NCI-H128 (cell line): Measurements from ENCODE around the gene RPL31.
A peak's percentile ranks its signal among the peaks of the same experiment; 100 is the strongest.

Source experiments
- DNase-seq: peaks from one replicate; lab custom pipeline; 2025; ENCODE audit not compliant: unreplicated experiment; lab: John Stamatoyannopoulos, UW

The RPL31 gene

DNA sequence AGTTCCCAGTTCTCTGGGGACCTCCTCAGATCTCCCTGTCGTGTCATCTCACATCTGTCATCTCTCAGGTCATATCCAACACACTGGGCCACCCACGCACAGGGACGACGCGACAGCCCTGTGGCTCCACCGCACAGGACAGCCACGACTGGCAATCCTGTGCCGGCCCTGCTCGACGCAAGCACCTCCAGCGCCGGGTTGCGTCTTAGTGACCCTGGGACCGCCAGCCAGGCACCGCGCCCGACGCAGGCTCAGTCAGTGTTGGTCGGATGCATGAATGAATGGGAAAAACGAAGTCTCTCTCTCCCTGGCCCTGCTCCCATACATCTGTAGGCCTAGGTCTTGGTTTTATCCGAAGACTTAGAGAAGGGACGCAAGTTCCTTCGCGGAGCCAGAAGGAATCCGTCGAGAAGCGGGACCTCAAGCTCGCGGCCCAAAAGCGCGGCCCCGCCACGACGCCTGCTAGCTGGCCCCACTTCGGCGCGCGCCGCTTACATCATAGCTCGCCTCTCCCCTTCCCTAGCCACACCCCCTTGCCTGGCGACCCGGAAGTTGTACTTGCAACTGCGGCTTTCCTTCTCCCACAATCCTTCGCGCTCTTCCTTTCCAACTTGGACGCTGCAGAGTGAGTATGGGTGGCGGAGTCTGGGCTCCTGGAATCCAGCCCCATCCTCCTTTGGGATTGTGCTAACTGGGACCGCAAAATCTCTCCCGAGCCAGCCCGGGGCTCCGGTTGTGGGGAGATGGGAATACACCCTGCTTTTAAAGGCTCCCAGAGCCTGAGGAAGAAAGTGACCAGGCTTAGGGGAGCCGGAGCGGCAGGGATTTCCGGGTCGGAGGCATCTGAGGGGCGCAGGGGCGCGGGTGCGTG lies at the start of gene RPL31:
Gene RPL31, plus strand, starts transcription at position 599 of the 871 bp plus-strand sequence. CDS start 413 bp downstream, outside the sequence.
- peak; percentile 67 for DNase-seq

DNA sequence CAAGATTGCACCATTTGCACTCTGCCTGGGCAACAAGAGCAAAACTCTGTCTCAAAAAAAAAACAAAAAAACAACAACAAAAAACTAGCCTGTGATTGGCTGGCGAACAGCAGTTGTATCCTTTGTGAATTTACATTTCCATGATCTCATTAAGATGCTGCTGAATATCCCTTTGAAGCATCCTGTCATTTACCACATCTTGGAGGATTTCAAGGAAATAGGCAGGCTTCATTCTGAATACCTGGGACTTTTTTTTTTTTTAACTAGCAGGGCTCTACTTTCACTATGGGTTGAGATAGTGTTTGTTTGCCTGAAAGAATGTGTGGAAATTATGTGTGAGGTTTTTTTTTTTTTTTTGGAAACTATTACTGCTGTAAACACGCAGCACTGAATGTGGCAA lies 49.6 kb upstream of the RPL31 start:
- no peak for DNase-seq

DNA sequence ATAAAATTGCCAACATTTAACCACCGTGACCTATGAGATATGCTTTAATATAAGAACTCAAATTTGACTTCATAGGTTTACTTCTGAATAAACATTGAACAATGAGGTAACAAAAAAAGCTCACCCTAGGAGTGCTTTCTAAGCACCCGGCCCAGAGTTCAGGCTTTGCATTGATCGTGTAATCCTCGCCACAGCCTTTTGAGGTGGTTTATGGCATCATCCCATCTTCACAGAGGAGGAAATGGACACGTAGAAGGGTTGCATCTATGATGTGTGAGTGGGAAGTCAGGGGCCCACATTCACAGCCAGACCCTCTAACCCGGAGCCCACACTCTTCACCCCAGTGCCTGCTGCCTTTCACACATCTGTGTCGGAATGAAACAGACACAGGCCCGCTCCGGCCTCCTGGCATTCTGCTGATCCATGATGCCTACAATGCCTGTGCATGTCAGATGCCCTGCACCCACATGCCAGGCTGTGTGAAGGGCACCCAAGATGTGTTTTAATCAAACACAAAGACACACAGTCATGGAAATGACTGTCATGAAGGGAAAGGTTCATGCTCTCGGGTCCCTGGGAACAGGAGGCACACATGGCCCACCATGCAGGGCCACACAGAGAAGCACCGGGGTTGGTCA lies 48.6 kb upstream of the RPL31 start:
- no peak for DNase-seq

DNA sequence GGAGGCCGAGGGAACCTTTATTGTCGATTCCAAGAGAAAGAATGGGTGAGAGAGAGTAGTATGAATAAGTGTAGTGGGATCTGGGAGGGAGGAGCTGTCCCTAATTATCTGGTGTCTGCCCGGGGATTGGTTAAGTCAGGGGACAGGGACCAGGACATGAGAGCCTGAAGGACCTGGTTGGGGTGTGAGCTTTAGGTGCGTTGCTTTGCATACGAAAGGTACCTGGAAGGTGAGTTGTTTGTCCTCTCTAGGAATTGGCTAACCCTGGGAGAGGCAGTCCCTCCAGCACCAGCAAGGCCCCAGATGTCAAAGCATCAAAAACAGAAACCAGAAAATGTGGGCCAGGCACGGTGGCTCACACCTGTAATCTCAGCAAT lies 48.1 kb upstream of the RPL31 start:
- no peak for DNase-seq

DNA sequence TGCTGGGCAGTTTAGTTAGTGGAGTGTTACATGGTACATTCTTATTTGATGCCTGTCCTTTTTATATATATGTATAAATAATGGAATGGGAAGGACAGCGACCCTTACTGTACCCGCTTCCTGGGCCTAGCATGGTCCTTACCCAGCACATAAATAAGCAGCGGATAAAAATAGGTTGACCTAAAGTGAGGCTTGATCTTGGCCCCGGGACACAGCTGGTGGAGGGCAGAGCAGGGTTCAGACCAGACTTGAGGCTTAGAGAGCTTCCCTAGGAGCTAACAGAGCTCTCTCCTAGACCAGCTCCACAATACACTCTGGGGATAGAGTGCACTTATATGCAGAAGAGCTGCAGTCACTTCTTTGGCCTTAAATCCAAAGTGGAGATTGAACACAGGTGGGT lies 46.9 kb upstream of the RPL31 start:
- DNase-seq: no peak

DNA sequence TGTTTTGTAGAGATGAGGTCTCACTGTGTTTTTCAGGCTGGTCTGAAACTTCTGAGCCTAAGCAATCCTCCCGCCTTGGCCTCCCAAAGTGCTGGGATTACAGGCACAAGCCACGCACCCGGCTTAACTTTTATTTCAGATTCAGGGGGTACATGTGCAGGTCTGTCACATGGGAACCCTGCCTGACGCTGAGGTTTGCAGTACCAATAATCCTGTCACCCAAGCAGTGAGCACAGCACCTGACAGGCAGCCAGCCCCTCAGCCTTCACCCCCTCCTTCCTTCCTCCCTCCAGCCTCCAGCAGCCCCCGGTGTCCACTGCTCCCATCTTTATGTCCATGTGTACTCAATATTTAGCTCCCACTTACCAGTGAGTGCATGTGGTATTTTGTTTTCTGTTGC lies 46.0 kb upstream of the RPL31 start:
- DNase-seq: no peak

DNA sequence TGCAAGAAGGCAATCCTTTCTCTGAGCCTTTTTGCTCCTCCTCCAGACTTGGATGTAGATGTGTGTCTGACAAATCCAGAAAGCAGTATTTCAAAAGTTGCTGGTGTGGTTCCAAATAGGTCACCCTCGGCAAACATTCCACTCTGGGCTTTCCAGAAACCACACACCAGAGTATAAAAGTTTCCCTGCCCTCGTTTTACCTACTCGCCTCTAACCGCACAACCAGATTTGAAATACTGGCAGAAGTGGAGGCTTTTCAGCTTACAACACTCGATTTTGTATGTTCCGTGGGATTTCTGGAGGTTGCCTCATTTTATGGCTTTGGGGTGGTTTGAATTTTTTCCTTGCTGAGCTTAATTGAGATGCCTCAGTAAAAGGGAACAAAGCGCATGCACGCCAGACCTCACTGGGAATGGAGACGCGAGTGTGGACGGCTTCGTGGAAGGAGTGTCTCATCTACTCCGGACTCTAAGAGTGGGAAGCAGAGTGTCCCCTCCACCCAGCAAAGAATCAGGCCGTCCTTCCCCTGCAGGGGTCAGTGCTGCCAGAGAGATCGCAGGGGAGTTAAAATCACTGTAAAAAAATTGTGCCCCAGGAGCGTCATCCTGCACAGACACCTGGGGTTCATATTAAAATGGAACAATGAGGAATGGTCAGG lies 44.0 kb upstream of the RPL31 start:
- no peak for DNase-seq

DNA sequence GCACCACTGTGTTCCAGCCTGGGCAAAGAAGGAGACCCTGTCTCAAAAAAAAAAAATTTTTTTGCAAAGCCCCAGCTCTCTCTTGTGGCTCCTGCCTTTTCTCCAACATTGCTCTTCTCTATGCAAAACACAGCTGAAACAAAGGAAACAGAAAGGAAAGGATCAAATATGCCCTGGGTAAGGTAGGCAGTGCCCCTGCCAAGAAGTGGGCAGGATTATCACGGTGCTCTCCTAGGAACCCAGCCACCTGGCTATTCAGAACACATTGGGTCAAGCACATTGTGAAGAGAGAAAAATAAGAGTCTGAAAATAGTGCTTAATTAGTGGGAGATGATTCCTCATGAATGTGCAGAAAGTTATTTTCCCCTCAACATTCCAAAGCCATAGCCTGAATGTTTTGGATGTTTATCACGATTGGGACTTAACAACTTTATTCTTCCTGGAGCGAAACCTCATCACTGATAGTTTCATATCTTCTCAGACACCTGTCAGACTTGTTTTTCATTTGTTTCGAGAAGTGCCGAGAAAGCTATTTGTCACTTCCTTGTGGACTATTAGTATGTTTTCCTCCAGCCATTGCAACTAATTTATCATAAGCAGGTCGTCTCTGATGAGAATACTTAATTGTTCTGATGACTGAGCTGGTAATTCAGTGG lies 42.7 kb upstream of the RPL31 start:
- no peak for DNase-seq

DNA sequence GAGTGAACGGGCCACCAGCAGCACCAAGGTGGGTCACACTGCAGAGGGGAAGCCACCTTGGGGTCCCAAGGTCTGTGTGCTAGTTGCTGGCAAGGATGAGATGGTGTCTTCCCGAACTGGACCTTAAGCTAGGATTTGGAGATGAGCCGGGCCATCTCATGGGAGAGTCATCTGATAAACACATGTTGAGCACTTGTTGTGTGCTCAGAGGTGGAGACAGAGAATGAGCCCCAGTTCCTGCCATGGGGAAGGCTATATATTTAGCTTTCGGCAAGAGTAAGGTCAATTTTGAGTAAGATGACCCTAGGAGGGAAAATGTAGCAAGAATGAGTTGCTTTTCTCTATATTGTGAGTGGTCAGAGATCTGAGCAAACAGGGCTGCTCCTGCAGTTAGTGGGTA lies 41.4 kb upstream of the RPL31 start:
- DNase-seq: no peak

DNA sequence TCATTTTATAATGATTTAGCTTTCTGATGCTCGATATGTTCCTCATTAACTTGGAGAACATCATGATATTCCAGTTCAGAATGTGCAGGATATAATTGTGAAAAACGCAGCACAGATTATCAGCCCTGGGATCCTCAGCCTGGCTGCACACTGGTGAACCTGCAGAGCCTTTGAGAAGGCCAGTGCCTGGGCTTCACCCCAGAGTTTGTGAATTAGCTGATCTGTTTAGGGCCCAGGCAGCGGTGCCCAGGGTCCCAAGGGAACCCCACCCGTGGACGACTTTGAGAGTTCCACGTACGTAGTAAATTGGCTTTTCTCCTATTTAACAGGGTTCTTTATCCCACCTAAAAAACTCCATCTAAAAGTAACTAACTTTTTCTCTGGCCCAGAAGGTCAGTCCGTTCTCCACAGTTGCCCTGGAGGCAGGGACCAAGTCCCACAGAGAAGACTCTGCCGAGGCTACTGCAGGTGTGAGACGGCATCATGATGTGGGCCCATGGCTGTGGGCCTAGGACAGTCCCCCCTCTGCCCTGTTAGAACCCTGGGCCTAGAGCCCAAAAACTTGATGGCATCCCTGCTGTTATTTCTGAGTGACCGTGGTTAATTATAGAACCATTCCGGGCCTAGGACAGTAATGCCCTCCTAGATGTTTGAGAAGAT lies 39.6 kb upstream of the RPL31 start:
- DNase-seq: no peak

DNA sequence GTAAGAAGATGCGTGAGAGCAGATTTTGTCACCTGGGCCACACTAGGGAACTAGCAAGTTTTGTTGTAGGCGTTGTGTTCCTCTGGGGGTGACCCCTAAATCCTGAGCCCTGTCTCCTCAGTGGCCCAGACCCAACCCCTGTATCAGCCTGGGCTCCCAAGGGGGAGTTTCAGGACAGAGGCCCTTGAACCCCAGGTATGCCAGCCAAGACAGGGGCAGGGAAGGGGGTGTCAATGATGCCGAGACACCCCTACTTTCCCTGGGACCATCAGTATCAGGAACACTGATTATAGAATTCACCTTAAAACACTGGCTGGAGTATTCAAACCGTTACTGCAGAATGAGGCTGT lies 39.1 kb upstream of the RPL31 start:
- no peak for DNase-seq

DNA sequence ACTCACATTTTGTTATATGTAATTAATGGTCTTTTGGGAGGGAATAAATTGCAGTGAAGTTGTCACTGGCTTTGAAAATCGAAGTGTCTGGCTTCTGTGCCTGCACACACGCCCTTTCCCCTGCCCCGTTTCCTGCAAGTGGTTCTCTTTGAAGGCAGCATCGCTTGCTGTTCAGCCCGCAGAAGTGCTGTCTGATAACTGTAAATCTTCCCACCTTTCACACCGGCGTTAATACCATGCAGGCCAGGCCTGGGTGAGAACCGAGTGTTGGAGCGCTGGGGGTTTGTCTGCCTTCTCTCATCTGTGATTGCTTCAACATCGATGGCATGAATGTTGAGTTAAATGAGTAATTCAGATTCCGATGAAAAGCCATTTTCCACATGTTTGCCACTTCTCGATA lies 37.9 kb upstream of the RPL31 start:
- no peak for DNase-seq

DNA sequence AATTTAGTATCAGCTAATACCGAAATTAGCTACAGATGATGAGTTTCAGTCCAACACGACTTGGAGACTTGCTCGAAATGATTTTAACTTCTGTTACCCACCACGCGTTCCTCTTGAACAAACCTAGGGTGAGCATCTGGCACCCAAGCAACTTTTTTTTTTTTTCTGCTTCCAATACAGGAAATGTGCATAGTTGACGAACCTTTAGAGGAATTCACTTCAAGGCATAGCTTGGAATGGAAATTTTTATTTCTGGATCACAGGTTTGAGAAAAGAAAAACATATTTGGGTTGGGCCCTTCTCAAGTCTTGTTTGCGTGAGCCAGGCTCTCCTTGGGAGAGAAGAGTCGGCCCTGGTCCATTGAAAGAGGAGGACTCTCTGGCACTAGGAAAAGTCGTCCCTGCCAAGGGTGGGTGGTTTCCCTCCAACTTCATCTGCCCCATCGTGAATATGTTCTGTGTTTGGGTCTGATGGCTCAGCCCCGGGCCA lies 37.4 kb upstream of the RPL31 start:
- no peak for DNase-seq

DNA sequence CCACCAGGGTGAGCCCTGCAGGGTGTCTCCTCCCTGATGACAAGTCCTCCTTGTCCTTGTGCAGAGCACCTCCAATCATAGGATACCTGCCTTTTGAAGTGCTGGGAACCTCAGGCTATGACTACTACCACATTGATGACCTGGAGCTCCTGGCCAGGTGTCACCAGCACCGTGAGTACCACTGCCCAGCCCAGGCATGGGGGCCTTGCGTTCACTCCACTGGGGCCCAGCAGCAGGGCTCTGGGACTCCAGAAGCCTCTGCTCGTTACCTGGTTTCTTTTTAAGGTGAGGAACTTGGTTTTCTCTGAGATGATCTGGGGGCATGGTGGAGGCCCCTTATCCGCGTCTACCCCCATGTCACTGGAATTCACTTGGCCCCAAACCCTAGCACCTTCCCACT lies 36.5 kb upstream of the RPL31 start:
- no peak for DNase-seq

DNA sequence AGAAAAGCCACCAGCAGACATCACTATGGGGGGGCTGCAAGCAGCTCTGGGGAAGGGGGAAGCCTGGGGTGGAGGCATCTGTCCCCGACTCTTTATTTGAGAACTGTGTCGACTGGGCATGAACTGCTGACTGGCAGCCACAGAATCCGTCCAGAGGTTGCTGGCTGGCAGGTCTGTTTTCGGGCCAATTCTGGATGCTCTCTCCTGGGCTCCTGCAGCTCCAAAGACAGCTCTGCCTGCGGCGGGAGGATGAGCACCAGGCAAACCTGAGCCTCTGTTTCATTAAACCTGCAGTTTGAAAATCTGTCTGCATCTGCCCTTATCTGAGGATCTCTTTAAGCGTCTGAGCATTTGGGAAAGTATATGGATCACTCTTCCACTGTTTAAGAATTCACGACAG lies 34.4 kb upstream of the RPL31 start:
- DNase-seq: no peak

DNA sequence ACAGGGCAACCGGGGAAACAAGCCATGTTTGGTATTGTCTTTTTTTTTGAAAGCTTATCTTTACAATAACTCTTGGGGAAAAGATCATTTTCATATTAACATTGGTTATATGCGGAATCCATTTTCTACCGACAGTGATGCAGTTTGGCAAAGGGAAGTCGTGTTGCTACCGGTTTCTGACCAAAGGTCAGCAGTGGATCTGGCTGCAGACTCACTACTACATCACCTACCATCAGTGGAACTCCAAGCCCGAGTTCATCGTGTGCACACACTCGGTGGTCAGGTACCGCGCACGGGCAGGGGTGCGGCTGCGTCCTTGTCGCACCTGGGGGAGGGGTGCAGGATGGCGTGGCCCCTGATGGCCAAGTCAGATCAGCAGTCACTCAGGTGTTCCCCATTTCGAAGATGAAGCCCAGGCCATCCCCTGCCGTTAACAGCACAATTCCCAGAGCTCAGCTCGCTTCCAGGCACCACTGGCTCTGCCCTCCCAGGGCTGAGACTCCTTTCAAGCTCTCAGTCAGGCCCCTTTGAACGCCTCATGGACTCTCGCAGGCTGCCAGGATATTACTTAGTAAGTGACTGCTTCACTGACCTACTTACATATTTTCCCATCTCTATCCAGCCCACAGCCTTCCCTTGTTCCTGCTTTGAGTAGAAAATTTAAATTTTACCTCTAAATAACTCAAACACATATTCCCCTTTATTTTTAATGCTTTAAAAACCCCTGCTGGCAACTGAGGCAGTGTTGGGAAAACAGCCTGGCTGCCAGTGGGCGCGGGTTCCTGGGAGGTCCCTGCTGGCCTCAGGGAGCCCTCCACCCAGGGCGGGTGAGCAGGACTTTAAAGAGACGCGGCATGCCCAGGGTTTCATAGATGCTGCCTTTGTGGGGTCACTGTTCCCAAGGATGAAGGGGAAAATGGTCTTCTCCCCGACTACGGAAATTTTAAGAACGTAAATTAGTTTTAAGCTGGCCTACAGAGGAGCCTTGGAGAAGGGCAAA lies 33.6 kb upstream of the RPL31 start:
- DNase-seq: no peak

DNA sequence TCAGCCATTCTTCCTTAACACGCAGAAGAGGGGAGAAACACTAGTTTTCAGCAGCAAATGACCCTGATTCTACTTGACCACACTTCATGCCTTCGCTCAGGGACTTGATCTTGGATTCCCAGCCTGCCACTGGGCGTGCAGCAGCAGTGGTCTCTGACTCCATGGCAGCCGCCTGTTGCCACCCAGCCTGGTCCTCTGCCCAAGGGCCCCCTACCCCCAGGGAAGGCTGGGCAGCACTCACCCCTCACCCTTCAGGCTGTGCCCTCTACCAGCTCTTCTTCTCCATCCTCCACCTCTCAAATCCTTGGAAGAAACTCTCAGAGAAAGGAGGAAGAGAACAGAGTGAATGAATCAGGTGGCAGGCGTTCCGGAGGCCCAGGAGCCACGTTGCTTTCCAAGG lies 32.1 kb upstream of the RPL31 start:
- no peak for DNase-seq

DNA sequence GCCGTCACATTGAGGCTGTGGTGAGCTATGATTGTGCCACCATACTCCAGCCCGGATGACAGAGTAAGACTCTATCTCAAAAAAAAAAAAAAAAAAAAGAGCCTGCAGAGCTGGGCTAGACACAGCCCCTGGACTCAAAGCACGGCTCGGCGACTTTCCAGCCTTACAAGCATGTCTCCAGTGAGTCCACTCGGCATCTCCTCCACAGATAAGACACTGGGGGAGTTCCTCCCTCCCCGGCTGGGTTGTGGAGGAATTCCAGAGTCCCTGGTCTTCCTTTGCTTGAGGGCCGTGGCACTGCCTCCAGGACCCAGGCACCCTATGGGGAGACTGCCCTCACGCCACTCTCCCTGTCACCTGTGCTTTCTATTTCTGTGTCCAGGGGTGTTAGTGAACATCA lies 30.9 kb upstream of the RPL31 start:
- DNase-seq: no peak

DNA sequence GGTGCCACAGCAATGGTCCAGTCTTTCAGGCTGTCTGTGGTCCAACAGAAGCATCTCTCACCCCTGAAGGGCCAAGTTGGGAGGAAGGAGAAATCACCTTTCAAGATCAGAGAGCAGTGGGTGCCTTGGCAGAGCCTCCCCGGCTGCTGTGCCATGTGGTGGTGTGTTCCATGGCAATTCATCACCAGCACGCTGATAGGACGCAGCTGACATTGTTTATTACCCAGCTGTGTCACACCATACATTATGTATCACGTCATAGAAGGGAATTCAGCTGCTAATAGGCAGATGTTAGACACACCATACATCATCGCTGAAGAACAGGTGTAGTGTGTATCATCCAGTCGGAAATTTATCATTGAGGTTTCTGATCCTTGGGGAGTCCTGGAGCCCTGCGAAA lies 29.6 kb upstream of the RPL31 start:
- DNase-seq: no peak
